ENCODE measurements around the gene KCTD10. TPM values are rescaled to one million over a fixed set of nuclear protein-coding genes. Genes with fewer than 3 reads are reported as not detected.

The KCTD10 gene
- total RNA-seq, 3 donors from 2014 or later (not counting 1 experiment from before 2014, with no cell fraction given), result 76.0 to 141 (median 79.0) TPM

- Mint-ChIP-seq H3K4me1 (peaks cover 15 to 25% of the 10 kb centered on the region in 2 donors), H3K36me3 (peaks cover 51% of the 10 kb centered on the region), H3K9me3 (no peaks in the 10 kb centered on the region), H3K27ac (no peak overlapping the region), H3K4me3 (no peak overlapping the region), H3K27me3 (ENCODE audit: low read depth in 2 of 2) (no peaks in the 10 kb centered on the region)
- Histone ChIP-seq H3K27ac (ENCODE audit: low read length) (no peak overlapping the region), H3K36me3 (ENCODE audit: control insufficient read depth, insufficient read depth, low read length) (peaks cover 76% of the 10 kb centered on the region), H3K4me3 (ENCODE audit: low read length) (no peak overlapping the region), H3K9me3 (ENCODE audit: control insufficient read depth, insufficient read depth, low read length) (no peaks in the 10 kb centered on the region), H3K27me3 (ENCODE audit: control insufficient read depth, insufficient read depth, low read length) (no peaks in the 10 kb centered on the region), H3K4me1 (ENCODE audit: control insufficient read depth, insufficient read depth, low read length) (peaks cover 2% of the 10 kb centered on the region)
- no peak for DNase-seq
- ATAC-seq, result no peak
- intact Hi-C loops (cut with micrococcal nuclease), result no loop called here
- WGBS (ENCODE audit: insufficient coverage), result 96% methylated on average over 8 of the region's 9 CpGs
- TF ChIP-seq CTCF (IDR thresholded peaks at IDR 0.05), result no peak
Measured at GRCh38 chr12:109500406-109501185, 23.5 kb upstream of the KCTD10 start.

GRCh38 chr12:109497675-109498074, 20.6 kb upstream of the KCTD10 start:
- intact Hi-C loops (cut with micrococcal nuclease), result no loop called here
- Mint-ChIP-seq H3K9me3 (no peaks in the 10 kb centered on the region), H3K4me1 (peaks cover 24 to 36% of the 10 kb centered on the region in 2 donors), H3K4me3 (no peak overlapping the region), H3K27me3 (ENCODE audit: low read depth in 2 of 2) (no peaks in the 10 kb centered on the region), H3K36me3 (peaks cover 34% of the 10 kb centered on the region), H3K27ac (no peak overlapping the region)
- no peaks in the 10 kb centered on the region for H3K27me3 ChIP-seq (ENCODE audit: control insufficient read depth, insufficient read depth, low read length)
- ATAC-seq, result no peak
- no peak overlapping the region for H3K27ac ChIP-seq (ENCODE audit: low read length)
- H3K4me1 ChIP-seq (ENCODE audit: control insufficient read depth, insufficient read depth, low read length), result peaks cover 7% of the 10 kb centered on the region
- H3K9me3 ChIP-seq (ENCODE audit: control insufficient read depth, insufficient read depth, low read length), result no peaks in the 10 kb centered on the region
- WGBS (ENCODE audit: insufficient coverage), result 88% methylated on average over 7 of the region's 7 CpGs
- no peak for DNase-seq
- no peak for TF ChIP-seq CTCF (IDR thresholded peaks at IDR 0.05)
- H3K36me3 ChIP-seq (ENCODE audit: control insufficient read depth, insufficient read depth, low read length), result peaks cover 52% of the 10 kb centered on the region
- no peak overlapping the region for H3K4me3 ChIP-seq (ENCODE audit: low read length)

GRCh38 chr12:109496306-109496705, 19.2 kb upstream of the KCTD10 start:
- Histone ChIP-seq H3K36me3 (ENCODE audit: control insufficient read depth, insufficient read depth, low read length) (peaks cover 44% of the 10 kb centered on the region), H3K4me1 (ENCODE audit: control insufficient read depth, insufficient read depth, low read length) (peaks cover 7% of the 10 kb centered on the region), H3K9me3 (ENCODE audit: control insufficient read depth, insufficient read depth, low read length) (no peaks in the 10 kb centered on the region), H3K4me3 (ENCODE audit: low read length) (no peak overlapping the region), H3K27ac (ENCODE audit: low read length) (no peak overlapping the region), H3K27me3 (ENCODE audit: control insufficient read depth, insufficient read depth, low read length) (no peaks in the 10 kb centered on the region)
- peaks cover 24 to 36% of the 10 kb centered on the region in 2 donors for H3K4me1 Mint-ChIP-seq
- H3K36me3 Mint-ChIP-seq, result peaks cover 30% of the 10 kb centered on the region
- H3K4me3 Mint-ChIP-seq, result no peak overlapping the region
- peak overlapping the region; percentile 16 to 49 for H3K27ac Mint-ChIP-seq
- ATAC-seq (no peak), DNase-seq (no peak)
- intact Hi-C loops (cut with micrococcal nuclease), result no loop called here
- TF ChIP-seq CTCF (IDR thresholded peaks at IDR 0.05), result no peak
- H3K27me3 Mint-ChIP-seq (ENCODE audit: low read depth in 2 of 2), result no peaks in the 10 kb centered on the region
- no peaks in the 10 kb centered on the region for H3K9me3 Mint-ChIP-seq

GRCh38 chr12:109495012-109495411, 17.9 kb upstream of the KCTD10 start:
- ATAC-seq (peak; percentile 67 to 92 (median 88)), DNase-seq (no peak)
- Histone ChIP-seq H3K4me1 (ENCODE audit: control insufficient read depth, insufficient read depth, low read length) (peaks cover 7% of the 10 kb centered on the region), H3K36me3 (ENCODE audit: control insufficient read depth, insufficient read depth, low read length) (peaks cover 42% of the 10 kb centered on the region), H3K27ac (ENCODE audit: low read length) (no peak overlapping the region), H3K4me3 (ENCODE audit: low read length) (no peak overlapping the region), H3K27me3 (ENCODE audit: control insufficient read depth, insufficient read depth, low read length) (no peaks in the 10 kb centered on the region), H3K9me3 (ENCODE audit: control insufficient read depth, insufficient read depth, low read length) (no peaks in the 10 kb centered on the region)
- no peak for TF ChIP-seq CTCF (IDR thresholded peaks at IDR 0.05)
- Mint-ChIP-seq H3K27me3 (ENCODE audit: low read depth in 2 of 2) (no peaks in the 10 kb centered on the region), H3K4me3 (peak overlapping the region; percentile 59), H3K36me3 (peaks cover 26% of the 10 kb centered on the region), H3K27ac (peak overlapping the region; percentile 77 to 85), H3K4me1 (peaks cover 24 to 36% of the 10 kb centered on the region in 2 donors), H3K9me3 (no peaks in the 10 kb centered on the region)
- intact Hi-C loops (cut with micrococcal nuclease), result loop anchor here (1.0 to 2.0 kb wide), 4 partner anchors 18 to 67 kb away; partner anchors contain the start of genes KCTD10 and UBE3B
